ENCODE data around the gene LGMN.

DNA sequence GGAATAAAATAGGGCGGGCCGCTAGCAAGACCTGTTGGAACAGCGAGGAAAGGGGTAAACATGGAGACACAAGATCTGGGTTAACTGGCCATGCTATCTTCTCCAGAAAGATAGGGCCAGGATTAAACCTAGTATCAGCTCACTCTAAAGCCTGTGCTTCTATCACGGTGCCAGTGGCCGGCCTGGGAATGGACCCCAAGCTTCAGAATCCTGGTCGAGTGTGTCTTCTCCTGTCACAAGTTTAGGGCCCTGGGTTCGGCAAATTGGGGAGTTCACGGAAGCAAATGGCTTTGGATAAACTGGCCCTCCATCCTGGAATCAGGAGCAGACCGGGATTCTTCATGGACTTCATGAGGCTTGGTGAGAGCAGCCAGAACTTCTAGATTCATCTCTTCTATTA lies 82.2 kb downstream of the LGMN start:
- TF ChIP-seq, protein P1, sequence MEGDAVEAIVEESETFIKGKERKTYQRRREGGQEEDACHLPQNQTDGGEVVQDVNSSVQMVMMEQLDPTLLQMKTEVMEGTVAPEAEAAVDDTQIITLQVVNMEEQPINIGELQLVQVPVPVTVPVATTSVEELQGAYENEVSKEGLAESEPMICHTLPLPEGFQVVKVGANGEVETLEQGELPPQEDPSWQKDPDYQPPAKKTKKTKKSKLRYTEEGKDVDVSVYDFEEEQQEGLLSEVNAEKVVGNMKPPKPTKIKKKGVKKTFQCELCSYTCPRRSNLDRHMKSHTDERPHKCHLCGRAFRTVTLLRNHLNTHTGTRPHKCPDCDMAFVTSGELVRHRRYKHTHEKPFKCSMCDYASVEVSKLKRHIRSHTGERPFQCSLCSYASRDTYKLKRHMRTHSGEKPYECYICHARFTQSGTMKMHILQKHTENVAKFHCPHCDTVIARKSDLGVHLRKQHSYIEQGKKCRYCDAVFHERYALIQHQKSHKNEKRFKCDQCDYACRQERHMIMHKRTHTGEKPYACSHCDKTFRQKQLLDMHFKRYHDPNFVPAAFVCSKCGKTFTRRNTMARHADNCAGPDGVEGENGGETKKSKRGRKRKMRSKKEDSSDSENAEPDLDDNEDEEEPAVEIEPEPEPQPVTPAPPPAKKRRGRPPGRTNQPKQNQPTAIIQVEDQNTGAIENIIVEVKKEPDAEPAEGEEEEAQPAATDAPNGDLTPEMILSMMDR (IDR thresholded peaks at IDR 0.05), result no peak
- no peak for TF ChIP-seq POLR2A (IDR thresholded peaks at IDR 0.05)
